ENCODE measurements around the gene TMCC1. TPM values are rescaled to one million over a fixed set of nuclear protein-coding genes. Genes with fewer than 3 reads are reported as not detected.

TMCC1 gene
- total RNA-seq, 1 experiment from 2014 or later = 5.9 TPM

DNA sequence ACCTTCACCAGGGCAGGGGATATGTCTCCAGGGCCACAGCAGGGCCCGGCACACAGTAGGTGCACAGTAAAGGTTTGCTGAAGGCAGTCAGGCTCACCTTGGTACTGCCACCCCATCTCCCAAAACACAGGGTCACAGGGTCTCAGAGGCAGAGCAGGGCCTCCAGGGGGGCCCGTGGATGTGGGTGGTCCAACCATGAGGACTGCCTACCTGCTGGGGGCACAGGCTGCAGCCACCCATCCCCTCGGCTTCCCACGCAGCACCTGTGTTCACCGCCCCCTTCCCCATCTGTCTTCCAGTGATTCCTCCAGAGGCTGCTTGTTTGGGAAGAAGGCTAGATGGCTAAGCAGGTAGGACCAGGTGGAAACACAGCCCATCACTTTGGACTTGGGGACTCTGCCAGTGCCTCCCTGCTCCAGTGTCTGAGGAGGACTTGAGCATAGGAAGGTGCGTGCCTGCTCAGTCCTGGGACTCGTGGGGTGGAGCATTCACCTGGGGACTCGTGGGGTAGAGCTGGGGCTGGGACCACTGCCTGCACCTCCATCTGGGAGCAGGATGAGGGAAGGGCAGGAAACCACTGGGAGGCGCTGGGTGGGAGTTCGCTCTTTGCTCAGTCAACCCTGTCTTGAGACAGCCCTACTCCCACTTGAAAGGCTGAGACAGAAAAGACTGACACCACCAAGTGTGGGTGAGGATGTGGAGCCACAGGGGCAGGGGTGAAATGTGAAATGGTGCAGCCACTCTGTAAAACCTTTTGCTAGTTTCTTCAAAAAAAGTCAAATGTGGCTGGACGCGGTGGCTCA, 268.2 kb downstream of the TMCC1 start:
- in situ Hi-C loops (cut with HindIII; ENCODE audit: low pct_unique_long_range_greater_than_20kb, low sequenced_read_pairs) = no loop called here
- no peak for DNase-seq (ENCODE audit: low read depth)

DNA sequence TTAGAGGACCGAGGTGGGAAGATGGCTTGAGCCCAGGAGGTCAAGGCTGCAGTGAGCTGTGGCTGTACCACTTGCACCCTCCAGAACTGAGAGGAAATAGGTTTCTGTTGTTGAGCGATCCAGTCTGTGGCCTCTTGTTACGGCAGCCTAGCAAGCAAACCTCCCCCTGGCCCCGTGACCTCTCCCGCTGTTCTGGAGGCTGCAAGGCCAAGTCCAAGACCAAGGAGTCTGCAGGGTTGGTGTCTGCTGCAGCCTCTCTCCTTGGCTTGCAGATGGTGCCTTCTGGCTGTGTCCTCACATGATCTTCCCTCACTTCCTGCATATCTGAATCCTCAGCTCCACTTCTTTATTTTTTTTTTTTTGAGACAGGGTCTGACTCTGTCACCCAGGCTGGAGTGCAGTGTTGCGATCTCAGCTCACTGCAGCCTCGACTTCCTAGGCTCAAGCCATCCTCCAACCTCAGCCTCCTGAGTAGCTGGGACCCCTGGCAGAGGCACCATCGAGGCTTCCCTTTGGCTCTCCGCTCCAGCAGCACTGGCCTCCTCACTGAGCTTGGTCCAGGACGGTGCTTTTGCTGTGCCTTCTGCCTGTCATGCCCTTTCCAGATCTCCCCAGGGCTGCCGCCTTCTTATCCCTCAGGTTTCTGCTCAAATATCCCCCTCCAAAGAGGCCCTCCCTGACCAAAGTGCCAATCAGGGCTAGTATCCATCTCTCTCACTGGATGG, 269.0 kb downstream of the TMCC1 start:
- no peak for DNase-seq (ENCODE audit: low read depth)
- in situ Hi-C loops (cut with HindIII; ENCODE audit: low pct_unique_long_range_greater_than_20kb, low sequenced_read_pairs) = no loop called here

DNA sequence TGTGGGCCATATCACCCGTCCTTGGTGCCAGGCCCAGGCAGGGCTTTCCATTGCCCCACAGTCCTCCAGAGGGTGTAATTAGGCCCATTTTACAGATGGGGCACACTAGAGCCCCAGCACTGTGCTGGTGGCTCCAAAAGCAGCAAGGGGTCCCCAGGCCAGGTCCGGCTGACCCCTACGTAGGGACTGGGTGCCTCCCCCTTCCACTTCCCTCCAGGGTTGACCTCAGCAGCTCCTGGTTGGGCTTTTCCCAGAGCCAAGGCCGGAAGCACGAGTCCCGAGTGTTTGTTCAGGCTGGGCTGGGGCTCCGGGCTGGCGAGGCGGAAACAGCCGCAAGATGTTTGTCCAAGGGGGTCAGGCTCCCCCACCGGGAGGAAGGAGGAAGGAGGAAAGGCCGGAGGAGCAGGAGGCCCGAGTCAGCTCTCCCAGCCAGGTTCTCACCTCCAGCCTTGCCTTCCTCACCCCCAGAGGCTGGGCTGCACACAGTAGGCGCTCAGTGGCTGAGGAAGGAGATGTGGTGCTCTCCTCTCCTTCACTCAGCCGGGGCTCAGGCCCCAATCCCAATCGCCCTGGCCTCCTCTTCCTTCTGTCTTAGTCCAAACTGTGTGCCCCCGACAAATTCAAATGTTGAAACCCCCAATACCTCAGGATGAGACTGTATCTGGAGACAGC, 269.9 kb downstream of the TMCC1 start:
- in situ Hi-C loops (cut with HindIII; ENCODE audit: low pct_unique_long_range_greater_than_20kb, low sequenced_read_pairs) = no loop called here
- DNase-seq (ENCODE audit: low read depth) = no peak

DNA sequence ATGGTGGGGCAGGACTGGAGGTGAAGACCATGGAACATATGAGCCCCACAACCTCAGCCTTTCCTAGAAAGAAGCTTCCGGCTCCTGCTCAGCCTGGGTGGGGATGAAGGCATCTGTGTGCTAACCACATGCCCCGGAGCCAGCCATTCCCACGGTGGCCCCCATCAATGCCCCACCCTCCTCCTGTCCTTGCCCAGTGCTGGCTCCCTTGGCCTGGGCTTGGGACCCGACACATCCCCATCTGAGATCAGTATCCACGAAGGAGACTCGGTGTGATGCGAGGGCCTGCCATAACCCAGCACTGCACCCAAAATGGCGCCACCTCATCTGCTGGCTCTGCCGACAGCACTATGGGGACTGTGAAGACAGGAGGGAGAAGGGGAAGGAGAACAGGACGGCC, 270.6 kb downstream of the TMCC1 start:
- in situ Hi-C loops (cut with HindIII; ENCODE audit: low pct_unique_long_range_greater_than_20kb, low sequenced_read_pairs) = no loop called here
- no peak for DNase-seq (ENCODE audit: low read depth)

DNA sequence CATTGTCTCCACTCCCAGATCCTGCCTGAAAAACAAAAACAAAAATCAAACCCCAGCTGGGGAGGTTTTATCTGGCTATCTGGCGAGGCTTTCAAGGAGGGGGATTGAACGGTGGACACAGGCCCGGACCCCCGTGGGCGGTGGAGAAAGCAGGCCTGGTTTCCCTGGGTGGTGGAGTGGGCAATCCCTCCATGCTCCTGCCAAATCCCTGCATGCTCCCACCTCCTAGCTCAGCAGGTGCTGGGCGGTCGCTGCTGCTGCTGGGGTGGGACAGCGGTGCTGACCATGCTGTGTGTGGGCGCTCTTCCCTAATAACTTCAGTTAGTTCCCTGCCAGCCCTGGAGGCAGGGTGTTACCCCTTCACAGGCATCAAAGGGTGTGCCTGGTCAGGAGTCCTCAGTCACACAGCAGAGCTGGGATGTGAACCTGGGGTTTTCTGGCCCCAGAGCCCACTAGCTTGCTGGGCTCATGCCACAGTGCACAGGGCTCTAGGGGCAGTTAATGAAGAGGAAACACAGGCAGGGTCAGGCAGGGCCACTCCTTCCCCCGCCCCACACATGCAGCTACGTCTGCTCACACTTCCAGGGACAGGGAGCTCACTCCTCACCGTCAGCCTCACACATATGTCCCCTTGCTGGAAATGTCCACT, 271.2 kb downstream of the TMCC1 start:
- in situ Hi-C loops (cut with HindIII; ENCODE audit: low pct_unique_long_range_greater_than_20kb, low sequenced_read_pairs) = no loop called here
- DNase-seq (ENCODE audit: low read depth) = no peak

DNA sequence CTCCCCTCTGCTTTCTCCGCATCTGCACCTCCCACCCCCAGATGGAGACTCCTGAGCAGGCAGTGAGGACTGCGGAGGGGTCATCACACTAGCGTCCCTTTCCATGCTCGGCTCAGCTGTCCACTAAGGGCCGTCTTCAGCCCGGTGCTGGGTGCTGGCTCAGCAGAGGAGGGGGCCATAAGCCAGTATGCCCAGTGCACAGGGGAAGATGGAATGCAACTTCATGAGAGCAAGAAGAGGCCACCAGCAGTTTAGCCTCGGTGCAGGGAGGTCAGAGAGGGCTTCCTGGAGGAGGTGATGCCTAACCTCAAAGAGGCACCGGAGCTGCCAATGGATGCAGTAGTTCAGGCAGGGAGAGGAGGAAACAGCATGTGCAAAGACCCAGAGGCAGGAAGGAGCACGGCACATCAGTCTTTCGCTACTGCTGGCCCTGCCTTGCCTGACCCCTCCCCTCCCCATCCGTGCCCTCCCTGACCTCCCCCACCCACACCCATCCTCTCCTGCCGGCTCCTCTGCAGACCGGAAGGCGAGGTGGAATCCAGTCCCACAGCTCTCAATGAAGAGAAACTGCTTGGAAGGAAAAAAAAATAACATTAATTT, 271.8 kb downstream of the TMCC1 start:
- no peak for DNase-seq (ENCODE audit: low read depth)
- in situ Hi-C loops (cut with HindIII; ENCODE audit: low pct_unique_long_range_greater_than_20kb, low sequenced_read_pairs) = no loop called here

DNA sequence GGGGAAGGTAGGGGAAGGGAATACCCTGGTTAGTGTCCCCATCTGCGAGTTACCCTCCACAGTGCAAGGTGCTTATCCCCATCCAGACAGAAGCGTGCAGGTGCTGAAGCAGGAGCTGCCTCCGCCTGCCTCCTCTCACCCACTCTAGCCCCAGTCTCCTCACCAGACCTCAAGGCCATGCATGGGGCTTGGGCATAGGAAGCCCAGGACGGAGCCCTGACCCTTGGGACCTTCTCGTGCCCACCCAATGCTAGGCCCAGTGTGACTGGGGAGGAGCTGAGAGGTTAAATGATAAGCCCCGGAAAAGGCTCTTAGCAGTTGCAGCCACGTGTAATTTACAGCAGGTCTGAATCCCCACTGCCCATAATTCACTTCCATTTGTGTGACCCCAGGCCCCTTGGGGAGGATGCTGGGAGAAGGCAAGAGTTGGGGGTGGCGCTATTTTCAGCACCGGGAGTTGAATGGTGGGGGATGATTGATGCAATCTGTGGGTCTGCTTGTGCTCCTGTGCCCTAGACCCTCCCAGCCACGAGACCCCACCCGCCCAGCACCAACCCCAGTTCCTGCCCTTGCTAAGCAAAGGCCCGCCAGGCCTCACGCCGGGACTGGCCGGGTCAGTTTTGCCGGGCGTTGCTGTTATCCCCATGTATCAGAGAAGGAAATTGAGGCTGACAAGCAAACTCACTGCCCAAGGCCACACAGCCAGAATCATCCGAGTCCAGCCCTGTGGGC, 272.5 kb downstream of the TMCC1 start:
- in situ Hi-C loops (cut with HindIII; ENCODE audit: low pct_unique_long_range_greater_than_20kb, low sequenced_read_pairs) = no loop called here
- no peak for DNase-seq (ENCODE audit: low read depth)

DNA sequence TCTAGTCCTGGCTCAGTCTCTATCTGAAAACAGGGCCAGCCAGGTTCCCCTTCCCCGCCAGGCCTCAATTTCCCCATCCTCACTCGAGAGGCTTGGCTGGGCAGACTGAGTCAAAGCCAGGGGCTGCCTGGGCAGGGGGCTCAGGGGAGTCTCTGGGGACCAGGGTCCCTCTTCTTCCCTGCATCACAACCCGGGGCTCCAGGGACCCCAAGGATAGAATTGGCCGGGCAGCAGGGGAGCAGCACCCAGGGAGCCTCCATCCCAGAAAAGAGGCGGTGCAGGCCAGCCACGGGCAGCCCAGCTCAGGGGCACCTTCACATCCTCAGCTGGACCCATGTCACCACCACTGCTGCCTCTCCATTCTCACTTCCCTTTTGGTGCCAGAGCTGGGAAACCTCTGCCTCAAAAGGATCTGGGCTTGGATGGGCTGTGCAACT, 273.8 kb downstream of the TMCC1 start:
- no peak for DNase-seq (ENCODE audit: low read depth)
- in situ Hi-C loops (cut with HindIII; ENCODE audit: low pct_unique_long_range_greater_than_20kb, low sequenced_read_pairs) = no loop called here

DNA sequence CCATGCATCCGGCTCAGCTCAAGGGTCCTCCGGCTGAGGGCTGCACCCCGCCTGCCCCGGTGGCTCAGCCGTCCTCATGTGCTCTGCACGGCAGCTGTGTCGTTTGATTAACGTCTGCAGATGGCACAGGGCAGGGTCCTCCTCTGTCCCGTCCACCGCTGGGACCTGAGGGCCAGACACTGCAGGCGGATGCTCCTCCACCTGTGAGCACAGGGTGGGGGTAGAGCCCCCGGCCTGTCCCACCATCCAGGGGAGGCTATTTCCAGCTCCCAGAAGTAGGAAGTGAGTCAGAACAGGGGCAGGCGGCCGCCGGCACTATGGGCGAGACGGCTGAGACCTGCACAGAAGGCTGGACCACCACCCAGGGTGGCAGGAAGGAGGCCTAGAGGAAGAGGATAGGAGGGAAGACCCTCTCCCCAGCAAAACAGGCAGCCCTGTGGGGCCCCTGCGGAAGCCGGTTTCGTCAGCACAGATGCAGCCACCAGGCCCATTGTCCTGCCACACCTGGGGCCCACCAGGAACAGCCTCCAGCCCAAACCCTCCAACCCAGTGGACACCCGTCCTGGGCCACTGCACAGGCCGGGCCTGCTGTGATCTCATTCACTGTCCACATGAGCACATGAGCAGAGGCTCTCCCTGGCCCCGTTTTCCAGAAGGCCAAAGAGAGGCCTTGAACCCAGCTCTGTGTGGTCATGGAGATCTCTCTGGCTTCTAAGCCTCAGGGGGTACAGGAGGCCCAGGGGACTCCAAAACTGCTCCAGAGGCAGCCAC, 274.4 kb downstream of the TMCC1 start:
- in situ Hi-C loops (cut with HindIII; ENCODE audit: low pct_unique_long_range_greater_than_20kb, low sequenced_read_pairs) = no loop called here

DNA sequence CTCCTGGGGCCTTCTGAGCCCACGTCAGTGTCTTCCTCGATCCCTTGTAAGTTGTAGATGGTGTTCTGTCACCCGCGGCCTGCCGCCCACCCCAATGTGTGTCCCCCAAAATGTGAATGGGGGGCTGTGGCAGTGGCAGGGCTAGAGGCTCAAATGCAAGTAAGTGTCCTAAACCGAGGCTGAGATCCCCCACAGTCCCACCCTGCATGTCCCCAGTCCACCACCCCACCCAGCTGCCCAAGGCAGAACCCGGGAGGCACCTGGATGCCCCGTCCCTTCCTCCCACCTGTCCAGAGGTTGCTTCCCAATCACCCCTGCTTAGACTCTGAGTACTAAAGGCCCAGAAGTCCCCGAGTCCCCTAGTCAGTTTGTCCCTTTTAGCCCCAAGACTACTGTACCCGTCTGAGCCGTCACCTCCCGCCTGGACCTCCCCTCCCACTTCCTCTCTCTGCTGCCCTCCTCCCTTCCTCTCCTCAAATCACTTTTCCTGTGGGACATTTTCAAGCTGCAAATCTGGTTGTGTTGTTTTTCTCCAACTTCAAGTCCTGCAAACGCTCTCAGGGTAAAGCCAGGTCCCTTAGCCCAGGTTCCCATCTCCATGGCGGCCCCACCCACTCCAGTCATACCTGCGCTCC, 275.2 kb downstream of the TMCC1 start:
- in situ Hi-C loops (cut with HindIII; ENCODE audit: low pct_unique_long_range_greater_than_20kb, low sequenced_read_pairs) = no loop called here

More for the DNA sequence above, 274.4 kb downstream of the TMCC1 start:
- no peak for DNase-seq (ENCODE audit: low read depth)

DNA sequence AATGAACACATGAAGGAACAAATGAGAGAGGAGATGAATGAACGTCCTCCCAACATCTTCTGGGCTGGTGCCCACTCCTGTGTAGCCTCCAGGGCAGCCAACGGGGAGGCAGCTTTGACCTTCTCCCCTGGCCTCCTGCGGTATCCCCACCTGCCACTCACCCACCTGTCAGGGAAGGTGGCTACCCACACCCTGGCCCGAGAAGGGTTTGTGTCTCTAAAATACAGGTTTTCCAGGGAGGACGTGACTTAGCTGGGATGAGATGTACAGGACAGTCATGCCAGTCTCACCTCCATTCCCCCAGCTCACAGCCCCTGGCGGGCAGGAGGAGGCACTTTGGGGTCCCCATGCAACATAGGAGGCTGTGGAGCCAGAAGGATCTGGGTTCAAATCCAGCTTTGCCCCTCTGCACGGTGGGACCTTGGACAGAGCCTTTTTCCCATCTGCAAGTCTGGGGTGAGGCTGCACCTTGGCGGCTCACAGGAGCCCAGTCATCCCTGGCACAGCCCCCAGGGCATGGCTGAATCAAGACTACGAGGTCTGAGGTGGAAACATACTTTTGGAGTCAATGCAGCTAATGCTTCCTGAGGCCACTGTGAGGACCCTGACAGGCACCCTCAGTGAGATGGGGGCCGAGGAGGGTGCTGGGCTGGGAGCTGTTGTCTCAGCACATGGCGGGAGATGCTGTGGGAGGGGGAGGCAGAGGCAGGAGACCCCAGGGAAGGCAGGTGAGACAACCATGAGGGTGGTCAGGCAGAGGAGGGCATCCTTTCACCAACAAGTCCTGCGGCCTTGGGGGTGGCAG, 275.9 kb downstream of the TMCC1 start:
- in situ Hi-C loops (cut with HindIII; ENCODE audit: low pct_unique_long_range_greater_than_20kb, low sequenced_read_pairs) = no loop called here

More for the DNA sequence above, 275.2 kb downstream of the TMCC1 start:
- DNase-seq (ENCODE audit: low read depth) = no peak

DNA sequence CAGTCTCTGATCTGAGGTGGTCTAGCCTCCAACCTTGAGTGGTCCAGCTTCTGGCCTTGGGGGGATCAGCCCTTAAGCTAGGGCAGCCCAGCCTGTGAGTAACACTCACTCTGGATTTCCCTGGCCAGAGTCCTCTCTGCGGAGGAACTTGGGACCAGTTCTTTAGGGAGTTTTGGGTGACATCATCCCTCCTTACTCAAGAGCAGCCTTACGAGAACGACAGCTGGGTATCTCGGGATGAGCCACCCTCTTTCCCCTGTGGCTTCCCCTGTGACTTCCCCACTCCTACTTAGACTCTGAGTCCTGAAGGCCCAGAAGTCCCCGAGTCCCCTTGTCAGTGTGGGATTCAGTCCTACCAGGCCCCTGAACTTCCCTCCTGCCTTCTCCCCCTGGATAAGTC, 276.8 kb downstream of the TMCC1 start:
- DNase-seq (ENCODE audit: low read depth) = no peak
- in situ Hi-C loops (cut with HindIII; ENCODE audit: low pct_unique_long_range_greater_than_20kb, low sequenced_read_pairs) = no loop called here

More for the DNA sequence above, 275.9 kb downstream of the TMCC1 start:
- DNase-seq (ENCODE audit: low read depth) = no peak

DNA sequence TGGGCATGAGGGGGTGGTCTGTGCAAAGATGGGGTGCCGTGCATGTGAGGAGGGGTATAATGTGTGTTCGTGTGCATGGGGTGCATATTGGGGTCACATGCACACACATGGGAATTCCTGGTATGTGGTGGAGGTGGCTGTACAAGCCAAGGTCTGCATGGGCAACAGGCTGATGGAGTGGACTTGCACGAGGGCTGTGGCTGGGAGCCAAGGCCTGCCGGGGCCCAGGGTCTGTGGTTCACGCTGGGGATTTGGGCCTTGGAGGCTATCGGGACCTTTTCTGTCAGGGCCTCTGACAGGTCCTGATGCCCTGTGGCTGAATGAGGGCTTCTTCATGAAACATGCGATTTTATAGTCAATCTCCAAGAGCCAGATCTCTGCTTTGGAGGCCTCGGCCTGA, 277.2 kb downstream of the TMCC1 start:
- in situ Hi-C loops (cut with HindIII; ENCODE audit: low pct_unique_long_range_greater_than_20kb, low sequenced_read_pairs) = no loop called here

DNA sequence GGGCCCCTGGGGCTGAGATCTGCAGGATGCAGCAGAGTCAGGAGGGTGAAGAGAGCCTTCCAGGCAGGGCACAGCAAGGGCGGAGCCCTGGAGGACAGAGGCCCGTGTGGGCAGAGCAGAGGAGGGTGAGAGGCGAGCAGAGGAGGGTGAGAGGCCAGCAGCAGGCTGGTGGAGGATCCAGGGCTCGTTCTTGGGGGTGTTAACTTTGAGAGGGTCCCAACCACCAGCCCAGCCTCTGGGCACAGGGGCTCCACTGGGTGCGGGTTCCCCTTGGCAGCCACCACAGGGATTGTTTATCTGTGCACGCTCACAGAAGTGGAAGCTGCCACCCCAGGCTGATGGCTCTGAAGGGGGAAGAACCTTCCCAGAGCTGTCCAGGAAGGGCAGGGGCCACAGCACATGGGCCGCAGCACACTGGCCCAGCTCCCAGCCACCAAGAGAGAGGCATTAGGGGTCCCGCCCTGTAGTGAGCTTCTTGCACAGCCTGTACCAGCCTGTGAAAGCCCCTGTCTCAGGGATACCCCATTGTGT, 277.7 kb downstream of the TMCC1 start:
- in situ Hi-C loops (cut with HindIII; ENCODE audit: low pct_unique_long_range_greater_than_20kb, low sequenced_read_pairs) = no loop called here
- no peak for DNase-seq (ENCODE audit: low read depth)

More for the DNA sequence above, 277.2 kb downstream of the TMCC1 start:
- DNase-seq (ENCODE audit: low read depth) = no peak

DNA sequence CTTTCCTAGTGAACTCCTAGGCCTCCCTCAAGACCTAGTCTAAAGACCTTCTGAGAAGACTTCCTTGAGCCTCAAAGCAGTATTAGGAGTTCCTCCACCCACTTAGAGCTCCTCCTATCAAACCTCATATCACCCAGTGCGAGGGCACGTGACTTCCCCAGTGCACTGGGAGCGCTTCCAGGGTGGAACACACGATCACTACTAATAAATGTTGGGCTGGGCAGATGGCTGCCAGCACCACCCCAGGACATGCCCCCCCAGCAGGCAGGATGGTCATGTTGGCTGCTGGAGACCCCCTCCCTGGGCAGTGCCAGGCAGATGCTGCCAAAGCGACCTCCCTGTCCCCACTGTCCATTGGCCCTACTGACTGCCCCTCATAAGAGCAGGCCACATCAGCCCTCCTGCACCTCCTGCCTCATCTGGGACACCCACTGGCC, 278.6 kb downstream of the TMCC1 start:
- in situ Hi-C loops (cut with HindIII; ENCODE audit: low pct_unique_long_range_greater_than_20kb, low sequenced_read_pairs) = no loop called here
- no peak for DNase-seq (ENCODE audit: low read depth)

Measured in Caki2 (cell line).